Activated naive CD8-positive, alpha-beta T cell treated with anti-CD3 and anti-CD28 coated beads for 36 hours (primary cell): ENCODE results near the gene S100A10. TPM values are rescaled to one million over a fixed set of nuclear protein-coding genes. Genes with fewer than 3 reads are reported as not detected.

Source experiments
- DNase-seq: peaks from one replicate; pipeline ENCODE4 v3.0.0; 2021
- H3K27ac Mint-ChIP-seq: one replicate; pipeline ENCODE4 v1.8.0; 2022; ENCODE audit warnings: mild to moderate bottlenecking, moderate library complexity, mixed read lengths
- H3K27me3 Mint-ChIP-seq: one replicate; pipeline ENCODE4 v1.8.0; 2022; ENCODE audit warnings: mild to moderate bottlenecking, mixed read lengths
- H3K36me3 Mint-ChIP-seq: one replicate; pipeline ENCODE4 v1.8.0; 2021; ENCODE audit warnings: mild to moderate bottlenecking, mixed read lengths
- H3K4me1 Mint-ChIP-seq: one replicate; pipeline ENCODE4 v1.8.0; 2021; ENCODE audit warnings: mixed read lengths
- H3K4me3 Mint-ChIP-seq: one replicate; pipeline ENCODE4 v1.8.0; 2022; ENCODE audit warnings: mild to moderate bottlenecking, moderate library complexity, mixed read lengths
- H3K9me3 Mint-ChIP-seq: one replicate; pipeline ENCODE4 v1.8.0; 2022; ENCODE audit warnings: mixed read lengths
- total RNA-seq, 2 experiments: library from RNA; stranded (reverse); gene quantifications; one replicate each; pipeline ENCODE4 v1.2.3, GENCODE V29; 2021

S100A10 gene
- total RNA-seq, 2 experiments from 2014 or later: 225 to 235 TPM

GRCh38 chr1:151985270-151985669 is 8.4 kb downstream of the S100A10 start:
- DNase-seq: no peak

GRCh38 chr1:151984313-151984956 is 9.2 kb downstream of the S100A10 start:
- peaks cover 2% of the 10 kb centered on the region for H3K9me3 Mint-ChIP-seq
- no peaks in the 10 kb centered on the region for H3K27me3 Mint-ChIP-seq
- H3K4me1 Mint-ChIP-seq: peaks cover 56% of the 10 kb centered on the region
- H3K27ac Mint-ChIP-seq: peak overlapping the region; percentile 93
- H3K36me3 Mint-ChIP-seq: peaks cover 71% of the 10 kb centered on the region
- DNase-seq: peak; percentile 61
- peak overlapping the region; percentile 39 for H3K4me3 Mint-ChIP-seq

More at GRCh38 chr1:151985270-151985669, 8.4 kb downstream of the S100A10 start:
- H3K9me3 Mint-ChIP-seq: peaks cover 2% of the 10 kb centered on the region
- H3K4me1 Mint-ChIP-seq: peaks cover 64% of the 10 kb centered on the region
- no peaks in the 10 kb centered on the region for H3K27me3 Mint-ChIP-seq
- H3K27ac Mint-ChIP-seq: peak overlapping the region; percentile 93
- peaks cover 69% of the 10 kb centered on the region for H3K36me3 Mint-ChIP-seq
- H3K4me3 Mint-ChIP-seq: peak overlapping the region; percentile 29

- peak overlapping the region; percentile 4 for H3K27ac Mint-ChIP-seq
- peaks cover 2% of the 10 kb centered on the region for H3K9me3 Mint-ChIP-seq
- no peak for DNase-seq
- no peaks in the 10 kb centered on the region for H3K27me3 Mint-ChIP-seq
- H3K36me3 Mint-ChIP-seq: peaks cover 62% of the 10 kb centered on the region
- no peak overlapping the region for H3K4me3 Mint-ChIP-seq
- peaks cover 40% of the 10 kb centered on the region for H3K4me1 Mint-ChIP-seq
These were observed 11.2 kb downstream of the S100A10 start for GRCh38 chr1:151982300-151983005.

- H3K27ac Mint-ChIP-seq: no peak overlapping the region
- no peaks in the 10 kb centered on the region for H3K27me3 Mint-ChIP-seq
- no peak for DNase-seq
- H3K4me1 Mint-ChIP-seq: peaks cover 36% of the 10 kb centered on the region
- no peaks in the 10 kb centered on the region for H3K9me3 Mint-ChIP-seq
- peaks cover 53% of the 10 kb centered on the region for H3K36me3 Mint-ChIP-seq
- H3K4me3 Mint-ChIP-seq: no peak overlapping the region
These were observed 12.5 kb downstream of the S100A10 start for GRCh38 chr1:151981178-151981525.

GRCh38 chr1:151980287-151981177 is 13.1 kb downstream of the S100A10 start:
- H3K4me3 Mint-ChIP-seq: no peak overlapping the region
- H3K27ac Mint-ChIP-seq: no peak overlapping the region
- H3K27me3 Mint-ChIP-seq: no peaks in the 10 kb centered on the region
- no peak for DNase-seq
- H3K36me3 Mint-ChIP-seq: peaks cover 47% of the 10 kb centered on the region
- no peaks in the 10 kb centered on the region for H3K9me3 Mint-ChIP-seq
- peaks cover 31% of the 10 kb centered on the region for H3K4me1 Mint-ChIP-seq

- Mint-ChIP-seq H3K27ac (no peak overlapping the region), H3K27me3 (peaks cover 2% of the 10 kb centered on the region), H3K4me3 (no peak overlapping the region), H3K36me3 (peaks cover 32% of the 10 kb centered on the region), H3K4me1 (peaks cover 14% of the 10 kb centered on the region), H3K9me3 (no peaks in the 10 kb centered on the region)
- no peak for DNase-seq
These were observed 14.7 kb downstream of the S100A10 start for GRCh38 chr1:151978922-151979321.

DNA sequence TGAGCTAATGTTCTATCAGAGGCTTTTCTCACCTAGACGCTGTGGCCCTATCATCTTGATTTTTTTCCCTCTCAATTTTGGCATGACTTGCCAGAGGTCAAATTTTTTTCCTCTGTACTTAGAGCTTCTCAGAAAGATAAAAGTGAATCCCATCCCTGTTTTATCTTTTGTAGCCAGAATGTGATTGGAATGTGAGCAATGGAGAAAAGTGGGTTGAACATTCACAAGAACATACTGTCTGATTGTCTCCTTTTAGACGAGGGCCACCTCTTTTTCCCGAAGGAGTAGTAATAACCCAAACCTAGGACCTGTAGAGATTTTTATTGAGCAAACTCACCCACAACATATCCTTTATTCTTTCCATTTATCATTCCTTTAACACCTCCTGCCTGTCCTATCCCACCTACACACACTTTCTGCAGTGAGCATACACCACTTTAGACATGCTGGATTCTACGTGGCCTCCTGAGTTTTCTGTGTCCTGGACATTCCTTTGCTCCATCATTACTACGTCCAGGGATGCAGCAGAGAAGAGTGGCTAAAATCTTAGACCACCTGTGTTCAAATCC is 15.9 kb downstream of the S100A10 start:
- Mint-ChIP-seq H3K36me3 (peaks cover 20% of the 10 kb centered on the region), H3K4me3 (no peak overlapping the region), H3K27ac (no peak overlapping the region), H3K4me1 (peaks cover 11% of the 10 kb centered on the region), H3K9me3 (no peaks in the 10 kb centered on the region), H3K27me3 (peaks cover 5% of the 10 kb centered on the region)
- DNase-seq: no peak

DNA sequence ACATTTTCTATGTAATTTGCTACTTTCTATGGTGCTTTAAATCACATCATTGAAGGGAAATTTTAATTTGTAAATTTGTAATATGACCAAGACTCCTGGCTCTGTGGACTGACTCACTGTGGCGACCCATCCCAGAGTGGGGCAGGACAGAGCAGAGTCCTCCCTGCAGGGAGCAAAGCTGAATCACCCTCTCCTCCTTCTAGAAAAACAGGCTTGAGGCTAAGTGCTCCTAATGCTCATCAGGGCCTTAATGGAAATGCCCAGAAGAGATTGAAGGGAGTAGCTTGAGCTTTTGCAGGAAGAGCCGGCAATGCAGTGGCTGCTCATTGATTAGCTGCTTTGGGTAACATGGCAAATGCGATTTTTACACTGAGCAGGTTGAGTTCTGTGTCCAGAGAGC is 16.8 kb downstream of the S100A10 start:
- DNase-seq: no peak
- Mint-ChIP-seq H3K4me1 (peaks cover 15% of the 10 kb centered on the region), H3K9me3 (no peaks in the 10 kb centered on the region), H3K27me3 (peaks cover 5% of the 10 kb centered on the region), H3K27ac (no peak overlapping the region), H3K36me3 (peaks cover 13% of the 10 kb centered on the region), H3K4me3 (no peak overlapping the region)

DNA sequence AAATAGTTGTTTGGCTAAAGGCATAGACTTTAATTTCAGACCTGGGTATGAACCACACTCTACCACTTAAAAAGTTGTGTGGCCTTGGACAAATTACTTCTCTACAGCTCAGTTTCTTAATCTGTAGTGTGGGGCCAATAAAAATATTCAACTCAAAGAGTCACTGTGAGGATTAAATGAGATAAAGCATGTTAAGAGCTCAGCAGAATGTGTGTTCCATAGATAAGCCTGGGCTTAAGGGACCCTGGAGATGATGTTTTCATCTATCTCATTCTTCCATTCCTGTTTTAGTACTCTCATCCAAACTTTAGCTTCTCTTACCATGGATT is 17.7 kb downstream of the S100A10 start:
- no peaks in the 10 kb centered on the region for H3K9me3 Mint-ChIP-seq
- peaks cover 13% of the 10 kb centered on the region for H3K4me1 Mint-ChIP-seq
- H3K27me3 Mint-ChIP-seq: peaks cover 5% of the 10 kb centered on the region
- DNase-seq: no peak
- H3K36me3 Mint-ChIP-seq: peaks cover 6% of the 10 kb centered on the region
- no peak overlapping the region for H3K27ac Mint-ChIP-seq
- H3K4me3 Mint-ChIP-seq: no peak overlapping the region

DNA sequence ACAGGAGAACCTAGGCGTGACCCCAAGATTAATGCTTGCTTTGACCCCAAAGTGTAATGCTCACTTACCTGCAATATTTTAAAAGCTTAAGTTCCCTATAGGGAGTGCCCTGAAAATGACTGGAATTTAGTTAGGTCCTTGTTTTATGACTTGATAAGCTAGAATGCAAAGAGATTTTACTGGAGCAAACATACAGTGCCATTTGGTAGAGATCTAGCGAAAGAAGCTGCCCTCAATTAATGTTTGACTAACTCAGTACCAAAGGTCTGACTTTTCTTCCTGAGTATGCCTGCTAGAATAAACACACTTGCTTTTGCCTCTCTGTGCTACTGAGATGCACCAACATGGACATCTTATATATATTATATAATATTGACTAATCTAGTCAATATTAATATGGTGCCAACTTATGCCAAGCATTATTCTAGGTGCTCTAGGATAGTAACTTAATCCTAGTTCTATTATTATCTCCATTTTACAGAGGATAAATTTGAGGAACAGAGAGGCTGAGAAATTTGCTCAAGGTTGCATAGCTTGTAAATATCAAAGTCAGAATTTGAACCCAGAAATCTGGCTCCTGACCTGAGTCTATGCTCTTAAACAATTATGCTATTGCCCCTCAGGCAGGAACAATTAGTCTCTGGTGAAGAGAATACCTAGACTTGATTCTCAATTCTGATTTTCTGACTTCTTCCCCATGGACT is 18.2 kb downstream of the S100A10 start:
- H3K36me3 Mint-ChIP-seq: peaks cover 2% of the 10 kb centered on the region
- H3K4me3 Mint-ChIP-seq: no peak overlapping the region
- no peaks in the 10 kb centered on the region for H3K9me3 Mint-ChIP-seq
- no peak overlapping the region for H3K27ac Mint-ChIP-seq
- peaks cover 5% of the 10 kb centered on the region for H3K27me3 Mint-ChIP-seq
- peaks cover 14% of the 10 kb centered on the region for H3K4me1 Mint-ChIP-seq
- no peak for DNase-seq

DNA sequence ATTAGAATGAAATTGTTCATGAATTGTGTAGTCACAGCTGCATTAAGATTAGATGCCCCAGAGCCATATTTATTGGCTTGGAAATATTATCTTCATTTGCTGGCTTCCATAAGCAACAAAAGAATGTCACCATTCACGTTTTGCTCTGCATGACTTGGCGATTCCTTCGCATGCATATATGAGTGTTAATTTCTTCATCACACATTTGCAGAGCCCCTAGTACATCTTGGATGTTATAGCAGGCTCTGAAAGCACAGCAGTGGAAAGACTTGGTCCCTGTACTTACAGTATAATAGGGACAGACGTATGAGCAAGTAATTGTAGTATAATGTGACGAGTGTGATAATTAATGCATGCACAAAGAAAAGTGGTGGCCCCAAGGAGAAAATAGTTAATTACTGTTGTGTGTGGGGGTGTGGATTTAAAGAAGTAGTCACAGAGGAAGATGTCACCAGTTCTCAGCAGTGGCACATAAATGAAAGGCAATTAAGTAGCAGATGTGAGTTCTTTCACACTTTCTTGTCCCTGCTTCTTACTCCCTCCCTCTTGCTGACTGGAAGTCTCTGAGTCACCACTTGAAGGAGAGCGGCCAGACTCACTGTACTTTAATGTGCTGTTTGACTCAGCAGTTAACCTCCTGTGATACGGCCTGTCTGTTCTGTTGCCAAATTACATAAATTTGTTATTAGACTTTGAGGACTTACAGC is 21.0 kb downstream of the S100A10 start:
- peak; percentile 43 for DNase-seq
- Mint-ChIP-seq H3K4me3 (no peak overlapping the region), H3K27ac (peak overlapping the region; percentile 49), H3K36me3 (no peaks in the 10 kb centered on the region), H3K9me3 (no peaks in the 10 kb centered on the region), H3K27me3 (peaks cover 5% of the 10 kb centered on the region), H3K4me1 (peaks cover 26% of the 10 kb centered on the region)

GRCh38 chr1:151970626-151971025 is 23.0 kb downstream of the S100A10 start:
- Mint-ChIP-seq H3K36me3 (no peaks in the 10 kb centered on the region), H3K27ac (no peak overlapping the region), H3K9me3 (no peaks in the 10 kb centered on the region), H3K4me3 (no peak overlapping the region), H3K27me3 (peaks cover 5% of the 10 kb centered on the region), H3K4me1 (peaks cover 26% of the 10 kb centered on the region)
- no peak for DNase-seq

DNA sequence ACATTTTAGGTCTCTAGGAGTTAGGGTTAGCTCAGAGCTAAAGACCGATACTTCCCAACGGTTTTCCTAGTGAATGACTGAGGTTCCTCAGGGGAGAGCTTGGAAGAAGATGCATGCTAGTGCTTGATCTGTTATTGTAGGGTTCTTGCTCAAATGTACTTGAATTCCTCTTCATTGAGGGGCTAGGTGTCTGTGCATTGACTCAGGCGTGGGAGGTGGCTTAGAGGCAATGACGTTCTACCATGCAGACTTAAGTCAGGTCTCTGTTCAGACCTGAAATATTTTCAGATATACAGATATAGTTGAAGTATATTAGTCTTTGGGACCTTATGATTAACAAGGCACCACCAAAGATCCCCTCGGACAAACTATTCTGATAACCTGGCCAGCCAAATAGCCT is 23.5 kb downstream of the S100A10 start:
- no peak for DNase-seq
- no peaks in the 10 kb centered on the region for H3K9me3 Mint-ChIP-seq
- H3K4me1 Mint-ChIP-seq: peaks cover 26% of the 10 kb centered on the region
- peaks cover 5% of the 10 kb centered on the region for H3K27me3 Mint-ChIP-seq
- H3K36me3 Mint-ChIP-seq: no peaks in the 10 kb centered on the region
- H3K4me3 Mint-ChIP-seq: no peak overlapping the region
- no peak overlapping the region for H3K27ac Mint-ChIP-seq

DNA sequence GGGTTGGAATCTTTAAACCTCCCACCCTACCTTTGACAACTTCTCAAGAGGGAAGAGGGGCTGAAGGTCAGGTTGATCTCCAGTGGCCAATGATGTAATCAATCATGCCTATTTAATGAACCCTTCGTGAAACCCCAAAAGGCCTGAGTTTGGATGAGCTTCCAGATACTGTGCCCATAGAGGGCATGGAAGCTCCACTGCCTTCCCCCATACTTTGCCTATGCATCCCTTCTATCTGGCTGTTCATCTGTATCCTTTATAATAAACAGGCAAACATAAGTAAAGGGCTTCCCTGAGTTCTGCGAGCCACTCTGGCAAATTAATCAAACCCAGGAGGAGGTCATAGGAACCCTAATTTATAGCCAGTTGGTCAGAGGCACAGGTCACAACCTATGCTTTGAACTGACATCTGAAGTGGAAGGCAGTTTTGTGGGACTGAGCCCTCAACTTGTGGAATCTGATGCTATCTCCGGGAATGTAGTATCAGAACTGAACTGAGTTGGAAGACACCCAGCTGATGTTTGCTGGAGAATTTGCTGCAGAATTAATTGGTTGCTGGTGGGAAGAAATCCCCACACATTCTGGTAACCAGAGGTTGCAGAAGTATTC is 24.8 kb downstream of the S100A10 start:
- DNase-seq: no peak
- Mint-ChIP-seq H3K36me3 (no peaks in the 10 kb centered on the region), H3K4me1 (peaks cover 26% of the 10 kb centered on the region), H3K27me3 (peaks cover 2% of the 10 kb centered on the region), H3K27ac (no peak overlapping the region), H3K4me3 (no peak overlapping the region), H3K9me3 (no peaks in the 10 kb centered on the region)
